T-helper 1 cell (primary cell): ENCODE measurements around the gene DEPDC5.

Source experiments
- DNase-seq, 5 donors: peaks; one replicate each; pipeline ENCODE4 v3.0.0-alpha.2; 2012 to 2020

Gene DEPDC5

DNA sequence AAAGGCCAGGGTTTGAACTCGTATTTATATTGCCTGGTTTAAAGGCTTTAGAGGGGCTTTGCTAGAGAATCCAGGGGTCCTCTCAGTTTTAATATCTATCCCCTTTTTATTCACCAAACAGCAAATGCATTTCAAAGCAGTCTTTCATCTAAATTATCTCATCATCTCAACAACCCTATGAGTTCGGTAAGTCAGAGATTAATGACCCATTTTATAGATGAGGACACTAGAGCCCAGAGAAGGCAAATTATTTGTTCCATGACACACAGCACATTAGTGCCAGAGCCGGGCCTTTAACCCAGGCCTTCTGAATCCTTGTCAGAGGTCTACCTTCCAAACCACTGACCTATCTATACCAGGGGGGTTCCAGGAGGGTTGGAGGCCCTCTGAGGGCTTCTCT lies 173.7 kb downstream of the DEPDC5 start:
- DNase-seq: no peak

DNA sequence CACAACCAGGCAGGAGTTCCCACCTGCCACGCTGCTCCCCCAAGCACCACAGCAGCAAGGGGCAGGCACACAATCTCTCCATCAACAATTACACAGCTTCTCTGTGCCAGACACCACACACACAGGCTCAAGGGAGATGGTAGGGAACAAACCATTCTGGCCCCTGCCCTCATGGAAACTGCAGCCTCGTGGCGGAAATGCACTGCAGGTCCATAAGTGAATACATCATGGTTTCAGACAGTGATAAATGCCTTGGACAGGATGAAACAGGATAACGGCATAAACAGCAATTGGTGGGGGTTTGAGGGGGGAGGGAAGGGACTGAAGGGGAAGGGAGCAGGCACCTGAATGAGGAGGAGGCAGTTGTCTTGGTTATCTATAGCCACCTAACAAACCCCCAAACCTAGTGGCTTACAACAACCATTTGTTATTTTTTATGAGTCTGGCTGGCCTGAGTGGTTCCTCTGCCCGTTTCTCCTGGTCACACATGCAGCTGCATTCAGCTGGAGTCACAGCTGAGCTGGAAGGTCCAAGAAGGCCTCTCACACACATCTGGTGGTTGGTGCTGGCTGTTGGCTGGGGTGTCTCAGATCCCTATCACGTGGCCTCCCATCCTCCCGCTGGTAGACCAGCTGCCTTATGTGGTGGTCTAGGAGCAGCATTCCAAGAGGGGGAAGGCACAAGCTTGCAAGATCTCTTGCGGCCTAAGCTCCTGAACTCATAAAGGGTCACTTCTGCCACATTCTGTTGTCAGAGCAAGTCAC lies 175.5 kb downstream of the DEPDC5 start:
- DNase-seq: no peak

DNA sequence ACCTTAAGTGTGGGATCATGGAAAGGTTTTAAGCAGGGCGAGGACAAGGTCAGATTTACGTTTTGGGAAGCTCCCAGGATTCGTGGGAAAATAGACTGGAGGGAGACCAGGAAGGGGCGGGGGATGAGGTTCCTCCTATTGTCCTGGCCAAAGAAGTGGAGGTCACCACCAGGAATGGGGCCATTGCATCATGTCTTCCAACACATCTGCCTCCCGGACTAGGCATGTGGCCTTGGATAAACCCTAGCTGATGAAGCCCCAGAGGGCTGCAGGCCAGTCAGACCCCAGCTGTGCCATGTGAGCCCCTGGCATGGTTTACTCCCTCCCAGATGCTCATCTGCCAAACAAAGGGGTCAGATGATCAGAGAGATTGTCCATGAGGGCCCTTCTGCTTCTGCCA lies 179.0 kb downstream of the DEPDC5 start:
- no peak for DNase-seq

DNA sequence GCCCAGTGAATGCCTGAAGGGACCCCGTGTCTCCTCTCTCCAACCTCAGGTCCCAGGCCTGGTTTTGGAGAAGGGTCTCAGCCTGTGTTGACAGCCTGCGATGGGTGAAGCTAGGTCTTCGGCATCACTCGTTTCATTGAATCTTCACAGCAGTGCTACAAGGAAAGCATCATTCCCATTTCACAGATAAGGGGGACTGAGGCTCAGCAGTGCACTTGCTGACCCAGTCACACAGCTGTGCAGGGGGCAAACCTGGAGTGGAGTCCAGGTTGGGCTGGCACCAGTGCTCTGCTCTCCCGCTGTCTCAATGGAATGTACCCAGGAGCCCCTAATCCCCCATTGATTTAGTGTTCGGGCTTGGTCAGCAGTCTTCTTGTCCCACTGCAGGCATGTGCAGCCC lies 179.6 kb downstream of the DEPDC5 start:
- no peak for DNase-seq

DNA sequence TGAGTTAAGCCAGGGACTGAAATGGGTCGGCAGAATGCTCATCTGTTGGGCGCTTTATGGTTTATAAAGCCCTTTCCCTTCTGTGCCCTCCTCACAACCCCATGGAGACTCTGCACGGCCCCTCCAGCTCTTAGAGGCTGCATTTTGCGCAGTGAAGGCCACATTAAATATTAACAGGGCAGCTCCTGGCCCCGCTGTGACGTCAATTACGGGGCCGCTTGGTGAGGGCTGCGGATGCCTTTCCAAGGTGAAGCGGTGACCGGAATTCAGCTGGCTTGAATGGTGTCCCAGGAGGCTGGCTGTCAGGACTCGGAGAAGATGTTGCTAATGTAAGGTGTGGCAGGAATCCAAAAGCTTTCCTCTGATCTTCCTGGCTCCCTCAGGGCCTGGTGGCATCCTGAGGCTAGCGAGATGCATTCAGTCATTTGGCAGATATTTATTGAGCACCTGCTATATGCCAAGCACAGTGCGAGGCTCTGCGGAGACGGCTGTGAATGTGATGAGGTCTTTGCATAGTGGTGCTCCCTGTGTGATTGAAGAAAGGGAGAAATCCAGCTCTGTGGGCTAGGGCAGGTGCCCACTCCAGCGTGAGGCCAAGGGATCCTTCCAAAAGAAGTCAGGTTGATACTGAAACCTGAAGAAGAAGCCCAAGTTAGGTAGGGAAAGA lies 180.1 kb downstream of the DEPDC5 start:
- DNase-seq: no peak

DNA sequence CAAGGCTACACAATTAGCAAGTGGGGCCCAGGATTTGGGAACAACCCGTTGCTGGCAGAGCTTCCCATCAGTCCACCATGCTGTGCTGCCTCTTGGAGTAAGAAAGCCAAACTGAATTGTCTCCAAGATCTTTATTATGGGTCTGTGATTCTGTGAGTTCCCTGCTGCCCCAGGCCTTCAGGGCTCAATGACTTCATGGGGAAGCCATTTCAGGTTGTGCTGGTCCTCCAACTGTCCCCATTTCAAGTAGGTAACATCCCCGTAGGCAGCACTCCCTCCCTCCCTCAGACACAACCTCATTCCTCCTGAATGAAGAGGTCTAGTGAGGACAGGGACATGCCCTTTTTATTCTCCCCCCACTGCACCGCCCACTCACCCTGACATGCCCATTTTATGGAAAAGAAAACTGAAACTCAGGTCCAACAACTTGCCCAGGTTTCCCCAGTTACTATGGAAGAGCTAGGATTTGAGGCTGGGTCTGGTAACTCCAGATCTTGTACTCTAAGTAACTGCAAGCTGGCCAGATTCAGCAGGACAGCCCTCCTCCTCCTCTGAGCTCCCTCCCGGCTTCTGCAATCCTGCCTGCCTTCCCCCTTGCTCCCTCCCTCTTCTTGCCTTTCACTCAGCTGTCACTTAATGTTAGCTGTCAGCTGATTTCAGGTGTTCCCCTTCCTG lies 182.3 kb downstream of the DEPDC5 start:
- no peak for DNase-seq

DNA sequence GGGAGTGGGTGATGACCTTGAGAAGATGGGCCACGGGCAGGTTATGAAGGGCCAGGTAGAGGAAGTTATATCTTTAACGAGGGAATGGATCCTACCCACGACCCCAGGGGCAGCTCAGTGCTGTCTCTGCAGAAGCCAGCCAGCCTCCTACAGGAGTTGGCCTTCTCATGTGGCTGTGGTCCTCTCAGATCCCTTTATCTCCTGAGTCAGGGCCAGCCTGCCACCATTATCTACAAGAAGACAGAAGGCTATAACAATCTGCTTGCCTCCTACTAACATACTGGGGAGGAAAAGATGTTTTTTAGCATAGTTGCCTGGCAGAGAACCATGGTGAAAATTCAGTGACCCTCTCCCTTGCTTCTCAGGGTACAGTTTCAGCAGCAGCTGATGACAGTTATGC lies 183.5 kb downstream of the DEPDC5 start:
- no peak for DNase-seq

DNA sequence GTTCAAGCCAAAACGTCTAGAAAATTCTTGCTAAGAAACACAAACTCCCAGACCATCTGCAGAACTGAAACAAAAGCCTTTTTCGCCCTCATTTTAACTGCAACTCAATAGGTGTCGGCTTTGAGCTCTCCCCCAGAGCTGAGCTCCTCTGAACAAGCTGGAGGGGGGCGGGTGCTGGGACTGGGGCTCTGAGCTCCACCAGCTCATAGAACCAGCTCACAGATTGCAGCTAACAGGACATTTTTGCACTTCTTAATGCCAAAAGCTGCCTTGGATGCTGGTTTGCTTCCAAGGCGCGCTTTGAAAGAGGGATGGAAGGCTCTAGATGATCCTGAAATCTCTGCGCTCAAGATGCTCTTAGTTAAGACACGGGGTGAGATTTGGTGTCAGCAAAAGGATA lies 184.5 kb downstream of the DEPDC5 start:
- no peak for DNase-seq

DNA sequence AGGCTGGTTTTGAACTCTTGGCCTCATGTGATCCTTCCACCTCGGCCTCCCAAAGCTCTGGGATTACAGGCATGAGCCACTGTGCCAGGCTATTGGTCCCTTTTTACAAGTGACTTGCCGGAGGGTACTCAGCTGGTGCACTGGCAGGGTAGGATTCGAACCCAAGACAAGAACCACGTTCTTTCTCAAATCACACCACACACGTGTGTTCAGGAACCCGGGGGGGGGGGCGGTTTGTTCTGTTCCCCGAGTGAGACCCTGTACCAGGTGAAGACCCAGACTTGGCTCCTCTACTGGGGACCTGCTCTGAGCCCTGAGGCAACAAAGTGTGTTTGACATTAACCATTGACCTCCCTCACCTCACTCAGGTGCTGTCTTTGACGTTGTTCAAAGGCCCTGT lies 186.7 kb downstream of the DEPDC5 start:
- no peak for DNase-seq

DNA sequence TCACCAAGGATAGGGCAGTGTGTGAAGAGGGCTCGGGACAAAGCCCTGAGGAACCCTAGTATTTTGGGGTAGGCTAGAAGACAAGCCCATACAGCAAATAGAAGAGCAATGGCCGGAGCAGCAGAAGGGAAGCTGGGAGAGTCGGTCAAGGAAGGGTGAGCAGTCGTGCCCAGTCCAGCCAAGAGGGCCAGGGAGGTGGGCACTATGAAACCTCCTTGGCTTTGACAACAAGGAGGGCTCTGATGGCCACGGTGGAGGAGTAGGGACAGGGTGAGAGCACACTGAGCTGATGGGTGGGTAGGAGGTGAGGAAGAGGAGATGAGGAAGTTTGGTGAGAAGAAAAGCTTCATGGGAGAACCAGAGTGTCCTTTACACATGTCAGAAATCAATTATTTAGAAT lies 188.3 kb downstream of the DEPDC5 start:
- no peak for DNase-seq

DNA sequence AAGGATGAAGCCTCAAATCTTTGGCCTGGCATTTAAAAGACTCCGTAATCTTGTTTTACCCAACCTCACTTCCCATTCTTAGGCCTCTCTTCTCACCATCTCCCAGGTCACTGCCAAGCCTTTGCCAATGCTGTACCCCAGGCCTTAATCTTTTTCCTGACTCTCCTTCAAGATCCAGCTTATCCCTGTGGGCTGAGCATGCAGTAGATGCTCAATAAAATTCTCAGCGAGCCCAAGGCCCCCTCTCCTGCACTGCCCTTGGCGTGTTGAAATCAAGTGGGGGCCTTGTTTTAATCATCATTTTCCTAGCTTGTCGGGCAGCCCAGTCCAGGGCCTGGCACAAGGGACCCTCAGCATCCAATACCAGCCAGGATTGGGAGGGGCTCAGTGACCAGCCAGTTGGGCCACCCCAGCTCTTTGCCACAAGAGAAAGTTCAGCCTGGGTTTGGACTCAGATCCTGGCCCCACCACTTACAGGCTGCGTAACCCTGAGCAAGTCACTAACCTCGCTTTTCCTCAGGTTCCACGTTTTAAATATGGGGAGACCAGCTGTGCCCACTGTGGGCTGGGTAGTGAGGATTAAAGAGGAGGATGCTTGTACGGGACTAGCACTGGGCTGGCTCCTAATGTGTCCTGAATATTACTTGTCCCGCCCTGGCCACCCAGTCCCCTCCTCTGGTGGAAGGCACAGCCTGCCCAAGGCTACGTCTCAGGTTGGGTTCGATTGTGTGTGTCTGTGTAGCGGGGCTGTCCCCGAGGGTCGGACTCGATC lies 189.6 kb downstream of the DEPDC5 start:
- DNase-seq: no peak

DNA sequence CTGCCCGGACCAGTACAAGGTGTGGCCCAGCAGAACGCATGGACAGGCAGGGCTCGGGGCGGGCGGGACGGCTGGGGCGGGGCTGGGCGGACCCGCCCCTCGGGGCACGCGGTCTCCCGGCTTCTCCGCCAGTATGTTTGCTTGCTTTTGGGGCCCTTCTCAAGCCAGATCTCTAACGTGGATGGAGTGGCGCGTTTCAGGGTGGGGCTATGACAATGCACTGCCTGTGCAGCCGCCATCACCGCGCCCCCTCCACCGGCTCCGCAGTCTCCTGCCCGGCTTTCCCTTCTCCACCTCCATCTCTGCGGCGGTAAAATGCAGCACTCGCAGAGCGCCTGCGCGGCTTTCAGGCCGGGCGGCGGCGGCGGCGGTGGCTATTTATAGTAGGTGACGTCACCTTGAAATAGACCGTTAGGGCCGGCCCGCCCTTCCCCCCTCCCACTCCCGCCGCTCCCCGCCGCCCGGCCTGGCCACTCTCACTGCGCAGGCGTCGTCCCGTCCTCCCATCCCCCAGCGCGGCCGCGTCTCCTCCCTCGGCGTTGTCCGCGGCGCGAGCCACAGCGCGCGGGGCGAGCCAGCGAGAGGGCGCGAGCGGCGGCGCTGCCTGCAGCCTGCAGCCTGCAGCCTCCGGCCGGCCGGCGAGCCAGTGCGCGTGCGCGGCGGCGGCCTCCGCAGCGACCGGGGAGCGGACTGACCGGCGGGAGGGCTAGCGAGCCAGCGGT lies 190.3 kb downstream of the DEPDC5 start, which contains the start of gene YWHAH:
Gene YWHAH, plus strand, starts transcription at position 558 of the 722 bp plus-strand sequence. CDS start 199 bp downstream, outside the sequence.
- peak; percentile 78 to 94 (median 85) for DNase-seq

DNA sequence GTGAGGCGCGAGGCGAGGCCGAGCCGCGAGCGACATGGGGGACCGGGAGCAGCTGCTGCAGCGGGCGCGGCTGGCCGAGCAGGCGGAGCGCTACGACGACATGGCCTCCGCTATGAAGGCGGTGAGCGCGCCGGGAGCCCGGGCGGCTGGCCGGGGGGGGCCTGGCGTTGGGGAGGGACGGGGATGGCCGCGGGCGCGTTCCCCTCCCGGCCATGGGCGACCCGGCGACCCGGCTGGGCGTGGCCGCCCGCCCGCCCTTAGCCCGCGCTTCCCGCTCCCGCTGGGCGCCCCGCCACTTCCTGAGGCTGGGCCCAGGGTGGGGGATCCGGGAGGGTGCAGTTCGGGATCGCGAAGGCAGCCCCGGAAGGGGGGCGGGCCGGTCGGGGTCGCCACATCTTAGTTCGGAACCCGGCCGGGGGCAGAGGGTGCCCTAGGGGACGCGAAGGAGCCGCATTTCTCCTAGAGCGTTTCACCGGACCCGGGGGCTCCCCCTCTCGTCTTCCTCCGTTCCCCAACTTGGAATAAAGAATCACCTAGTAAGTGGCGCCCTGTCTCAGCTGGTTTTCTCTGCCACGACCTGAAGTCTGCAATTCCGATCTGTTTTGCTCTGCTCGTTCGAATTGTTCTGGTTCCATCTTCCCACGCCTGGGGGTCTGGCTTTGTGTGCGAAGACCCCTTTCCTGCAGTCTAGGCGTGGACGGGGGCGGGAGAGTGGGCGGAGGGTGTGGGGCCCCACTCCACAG lies 191.1 kb downstream of the DEPDC5 start:
- DNase-seq: peak in 4 of 5 donors; percentile 24 to 49 (median 30)

DNA sequence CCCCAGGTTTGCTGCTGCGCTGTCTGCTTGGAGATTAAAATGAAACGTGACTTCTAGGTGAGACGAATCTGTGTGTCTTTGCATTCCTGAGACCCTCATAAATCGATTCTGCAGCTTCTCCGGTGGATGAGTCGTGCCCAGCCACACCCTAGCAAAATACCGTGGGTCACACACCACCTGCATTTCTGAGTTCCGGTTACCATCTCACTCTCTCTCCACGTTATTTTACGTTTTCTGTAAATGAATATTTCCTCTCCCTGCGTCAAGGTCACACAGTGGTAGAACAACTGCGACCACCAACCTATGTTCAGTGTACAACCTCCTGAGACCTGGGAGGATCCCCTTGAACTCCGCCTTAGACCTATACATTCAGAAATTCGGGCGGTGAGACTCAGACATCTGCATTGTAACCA lies 191.6 kb downstream of the DEPDC5 start:
- peak in 1 of 5 donors; percentile 26 for DNase-seq

DNA sequence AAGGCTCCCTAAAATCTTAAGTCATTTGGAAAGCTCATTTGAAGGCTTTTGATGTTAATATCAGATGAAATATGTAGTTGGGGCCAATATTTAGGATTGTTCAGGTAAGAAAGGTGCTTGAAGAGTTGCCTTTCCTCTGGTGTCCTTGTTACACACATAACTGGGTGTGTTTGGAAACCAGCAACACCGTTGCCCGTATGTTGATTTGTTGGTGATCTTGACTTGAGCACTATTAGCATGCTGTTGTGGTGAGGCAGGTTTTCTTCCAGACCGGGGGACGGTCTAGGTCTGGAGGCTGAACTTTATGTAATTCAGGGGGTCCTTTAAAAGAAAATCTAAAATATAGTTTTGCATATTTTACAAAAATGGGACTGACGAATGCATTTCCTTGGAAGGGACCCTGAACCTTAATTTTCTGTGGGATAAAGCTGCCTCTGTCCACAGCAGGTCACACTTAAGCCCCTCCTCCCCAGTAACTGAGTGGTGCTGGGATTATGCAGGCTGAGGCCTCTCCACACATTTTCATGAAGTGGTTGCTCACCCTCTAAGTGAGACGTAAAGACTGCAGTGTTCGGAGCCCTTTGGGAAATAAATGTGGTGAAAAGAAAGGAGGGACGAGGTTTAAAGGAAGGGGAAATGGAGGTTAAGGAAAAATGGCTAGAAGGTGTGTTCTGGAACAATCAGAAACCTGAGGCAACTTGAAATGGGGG lies 192.3 kb downstream of the DEPDC5 start:
- DNase-seq: no peak

DNA sequence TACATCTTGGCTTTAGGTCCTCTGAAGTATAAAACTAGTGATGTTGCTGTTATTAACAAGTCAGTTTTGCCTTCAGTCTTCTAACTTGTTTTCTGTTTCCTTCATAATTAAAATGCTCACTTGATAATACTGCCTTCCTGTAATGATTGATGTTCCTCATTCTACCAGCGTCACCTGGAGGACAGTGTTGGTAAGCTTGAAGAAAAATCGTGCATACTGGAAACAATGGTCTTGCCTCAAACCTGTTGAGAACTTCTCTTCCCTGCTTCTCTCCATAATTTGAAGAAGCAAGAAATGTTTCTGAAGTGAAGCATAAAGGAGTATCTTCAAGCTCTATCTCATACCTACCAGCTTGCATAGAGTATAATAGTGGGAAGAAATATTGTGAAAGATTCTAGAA lies 193.5 kb downstream of the DEPDC5 start:
- peak in 2 of 5 donors; percentile 29 to 58 for DNase-seq

DNA sequence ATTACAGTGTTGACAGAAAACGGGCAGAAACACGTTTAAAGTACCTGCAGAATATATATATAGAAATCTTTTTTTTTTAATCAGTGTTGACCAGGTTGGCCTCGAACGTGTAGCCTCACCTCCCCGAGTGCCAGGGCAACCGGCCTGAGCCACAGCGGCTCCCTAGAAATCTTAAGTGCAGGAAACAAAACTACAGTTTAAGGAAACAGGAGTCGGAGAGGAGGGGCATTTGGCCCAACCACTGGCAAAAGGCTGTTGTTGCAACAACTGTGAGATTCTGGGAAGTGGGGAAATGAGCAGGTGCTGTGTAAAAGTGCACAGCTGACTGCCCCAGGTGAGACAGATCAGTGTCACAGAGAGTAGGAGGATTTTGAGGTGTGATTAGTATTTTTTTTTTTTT lies 194.2 kb downstream of the DEPDC5 start:
- DNase-seq: no peak

DNA sequence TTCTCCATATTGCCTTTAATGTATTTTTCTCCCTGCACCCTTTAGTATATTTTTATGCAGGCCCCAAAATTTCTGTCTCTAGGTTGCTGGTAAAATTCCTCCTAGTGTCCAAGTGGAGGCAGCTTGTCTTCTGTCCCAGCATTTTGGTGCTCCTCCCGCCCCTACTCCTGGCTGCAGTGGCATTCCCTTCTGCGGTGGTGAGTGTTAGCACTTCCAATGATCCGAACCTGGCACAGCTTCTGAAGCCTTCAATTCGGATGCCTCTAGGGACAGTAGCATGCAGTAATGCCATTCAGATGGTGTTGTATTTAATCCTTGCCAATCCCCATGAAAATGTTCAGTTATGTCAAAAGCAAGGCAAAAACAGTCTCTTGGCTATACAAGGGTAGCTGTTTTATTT lies 196.4 kb downstream of the DEPDC5 start:
- no peak for DNase-seq

DNA sequence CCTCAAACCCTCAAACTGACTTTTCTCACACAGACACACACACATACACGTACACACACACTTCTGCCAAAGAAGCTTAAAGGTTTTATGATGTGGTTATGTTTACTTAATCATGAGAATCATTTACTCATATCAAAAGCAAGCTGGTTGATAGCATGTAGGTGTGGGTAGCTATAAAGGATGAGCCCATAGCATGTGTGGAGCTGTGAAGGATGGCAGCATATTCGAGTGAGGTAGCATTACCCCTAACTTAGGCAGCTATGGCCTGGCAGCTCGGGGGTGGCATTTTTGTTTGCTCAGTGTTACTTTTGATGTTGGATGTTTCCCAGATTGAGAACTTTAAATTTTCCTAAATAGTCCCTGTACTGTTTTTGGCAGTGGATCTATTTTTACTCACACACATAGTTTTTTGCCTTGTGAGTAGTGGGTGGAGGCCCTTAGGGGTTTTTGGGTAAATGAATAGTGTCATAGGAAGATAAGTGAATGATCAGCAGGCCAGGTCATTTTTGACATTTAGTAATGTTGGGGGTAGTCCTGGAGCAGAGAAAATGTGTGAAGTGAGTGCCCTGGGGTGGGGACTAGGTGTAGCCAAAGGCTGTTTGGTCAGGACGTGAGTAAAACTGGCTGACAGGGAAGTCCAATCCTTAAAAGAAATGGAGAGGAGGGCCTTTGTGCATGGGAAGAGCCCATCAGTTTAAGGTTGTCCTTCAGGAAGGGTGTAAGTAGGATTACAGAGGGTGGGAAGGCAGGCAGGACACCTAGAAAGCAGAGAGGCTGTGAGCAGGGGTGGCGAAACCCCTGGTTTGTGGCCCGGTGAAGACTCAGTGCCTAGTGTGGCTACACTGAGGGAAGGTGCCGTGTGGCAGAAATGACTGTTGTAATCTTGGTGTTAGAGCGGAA lies 197.6 kb downstream of the DEPDC5 start:
- no peak for DNase-seq

DNA sequence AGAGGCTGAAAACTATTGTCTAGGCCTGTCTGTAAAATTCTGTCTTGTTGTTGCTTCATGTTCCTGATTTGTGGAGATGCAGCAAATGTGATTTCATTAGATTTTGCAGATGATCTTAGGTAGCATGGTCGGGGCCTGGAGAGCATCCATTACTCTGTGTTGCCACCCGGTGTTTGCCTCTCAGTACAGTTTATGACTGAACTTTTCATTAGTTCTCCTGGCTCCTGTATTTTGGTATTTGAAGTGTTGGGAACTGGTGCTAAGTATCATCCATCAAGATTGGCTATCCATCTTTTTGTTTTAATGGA lies 198.2 kb downstream of the DEPDC5 start:
- no peak for DNase-seq
